Activated CD8-positive, alpha-beta T cell treated with anti-CD3 and anti-CD28 coated beads for 36 hours (primary cell): ENCODE results near the gene PPP2R3B. TPM values are rescaled to one million over a fixed set of nuclear protein-coding genes. Genes with fewer than 3 reads are reported as not detected.
A peak's percentile ranks its signal among the peaks of the same experiment; 100 is the strongest.
"Not testable (repeated sequence)": the region's sequence is repeated elsewhere in the genome, so short reads cannot be mapped to it uniquely, and the experiment has no call there.

Experiments used
- ATAC-seq: fragments of 200-7000 bp; cut with Tn5 transposase; one replicate; pipeline ENCODE4 v1.10.0; 2021; ENCODE audit warnings: mild to moderate bottlenecking, moderate library complexity
- CTCF ChIA-PET: fragments of 350-600 bp; sonication (Branson Sonifier 250); formaldehyde crosslinking; loops from one replicate; lab custom pipeline; 2021; ENCODE audit warnings: antibody characterized with exemption; lab: Charles Lee
- POLR2A ChIA-PET: fragments of 350-600 bp; sonication (Branson Sonifier 250); formaldehyde crosslinking; loops from one replicate; lab custom pipeline; 2021; ENCODE audit warnings: antibody characterized with exemption; lab: Charles Lee
- DNase-seq: peaks from one replicate; pipeline ENCODE4 v3.0.0-alpha.2; 2020
- H3K27ac Mint-ChIP-seq: one replicate; pipeline ENCODE4 v1.8.0; 2021; ENCODE audit warnings: mild to moderate bottlenecking, mixed read lengths
- H3K27me3 Mint-ChIP-seq: one replicate; pipeline ENCODE4 v1.8.0; 2021; ENCODE audit warnings: mixed read lengths
- H3K36me3 Mint-ChIP-seq: one replicate; pipeline ENCODE4 v1.8.0; 2021; ENCODE audit warnings: low read depth, mixed read lengths
- H3K4me1 Mint-ChIP-seq: one replicate; pipeline ENCODE4 v1.8.0; 2021; ENCODE audit warnings: low read depth, mixed read lengths
- H3K4me3 Mint-ChIP-seq: one replicate; pipeline ENCODE4 v1.8.0; 2021; ENCODE audit warnings: mild to moderate bottlenecking, moderate library complexity, mixed read lengths
- H3K9me3 Mint-ChIP-seq: one replicate; pipeline ENCODE4 v1.8.0; 2021; ENCODE audit warnings: mixed read lengths
- CTCF ChIP-seq: fragments of 200-600 bp; IDR thresholded peaks from one replicate; pipeline ENCODE4 v1.8.0; 2022; ENCODE audit warnings: antibody characterized with exemption, mild to moderate bottlenecking
- intact Hi-C: fragments of 100-400 bp; cut with micrococcal nuclease; formaldehyde crosslinking; loops from one replicate; pipeline ENCODE4 v1.10.0; 2022
- total RNA-seq, 2 experiments: library from RNA; stranded (reverse); gene quantifications; one replicate each; pipeline ENCODE4 v1.2.3, GENCODE V29; 2021

Gene PPP2R3B
- total RNA-seq, 2 experiments from 2014 or later: 44.9 to 45.7 TPM

GRCh38 chrX:329291-329910 lies 57.3 kb downstream of the PPP2R3B start:
- Mint-ChIP-seq H3K4me3 (no peak overlapping the region), H3K27ac (no peak overlapping the region), H3K4me1 (peaks cover 5% of the 10 kb centered on the region), H3K9me3 (no peaks in the 10 kb centered on the region), H3K27me3 (no peaks in the 10 kb centered on the region), H3K36me3 (no peaks in the 10 kb centered on the region)
- DNase-seq (no peak), ATAC-seq (no peak)
- TF ChIP-seq CTCF: no peak
- POLR2A ChIA-PET: no interaction called here
- intact Hi-C loops: no loop called here
- CTCF ChIA-PET: no interaction called here

DNA sequence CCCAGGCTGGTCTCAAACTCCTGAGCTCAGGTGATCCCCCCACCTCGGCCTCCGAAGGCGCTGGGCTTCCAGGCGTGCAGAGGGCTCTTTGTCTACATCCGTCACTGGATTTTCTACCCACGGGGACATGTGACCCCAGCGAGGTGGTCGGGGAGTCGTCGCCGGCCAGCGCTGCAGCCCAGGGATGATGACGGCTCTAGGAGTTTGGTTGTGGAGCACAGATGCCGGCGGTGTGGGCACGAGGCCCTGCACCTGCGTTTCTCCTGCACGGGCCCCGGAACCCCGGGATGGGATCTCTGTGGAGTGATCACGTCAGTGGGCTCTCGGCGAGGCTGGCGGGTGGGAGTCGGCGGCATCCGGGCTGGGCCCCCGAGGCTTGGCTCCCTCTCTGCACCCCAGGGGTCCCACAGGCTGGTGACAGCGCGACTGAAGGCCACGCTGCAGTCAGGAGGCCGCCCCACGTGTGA lies 59.0 kb downstream of the PPP2R3B start:
- TF ChIP-seq CTCF: no peak
- POLR2A ChIA-PET: no interaction called here
- no peaks in the 10 kb centered on the region for H3K9me3 Mint-ChIP-seq
- no peak for DNase-seq
- no peak for ATAC-seq
- no peaks in the 10 kb centered on the region for H3K36me3 Mint-ChIP-seq
- no peak overlapping the region for H3K4me3 Mint-ChIP-seq
- H3K27ac Mint-ChIP-seq: no peak overlapping the region
- intact Hi-C loops: no loop called here
- peaks cover 10% of the 10 kb centered on the region for H3K4me1 Mint-ChIP-seq
- CTCF ChIA-PET: no interaction called here
- no peaks in the 10 kb centered on the region for H3K27me3 Mint-ChIP-seq

DNA sequence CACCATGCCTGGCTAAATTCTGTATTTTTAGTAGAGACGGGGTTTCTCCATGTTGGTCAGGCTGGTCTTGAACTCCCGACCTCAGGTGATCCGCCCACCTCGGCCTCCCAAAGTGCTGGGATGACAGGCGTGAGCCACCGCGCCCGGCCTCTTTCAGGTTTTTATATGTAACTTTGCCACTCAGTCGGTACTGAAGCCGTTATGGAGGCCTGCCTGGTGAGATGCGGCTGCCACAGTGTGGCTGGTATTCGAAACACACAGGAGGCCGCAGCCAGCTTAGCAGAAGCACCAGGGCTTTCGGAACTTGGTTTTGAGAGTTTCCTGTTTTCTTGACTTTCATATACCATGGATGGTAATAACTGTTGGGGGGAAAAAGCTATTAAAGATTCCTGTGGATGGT lies 62.0 kb downstream of the PPP2R3B start:
- H3K36me3 Mint-ChIP-seq, H3K27me3 Mint-ChIP-seq, CTCF ChIA-PET, H3K4me3 Mint-ChIP-seq, H3K9me3 Mint-ChIP-seq, POLR2A ChIA-PET, ATAC-seq, intact Hi-C loops, H3K27ac Mint-ChIP-seq: not testable (repeated sequence)
- peaks cover 15% of the 10 kb centered on the region for H3K4me1 Mint-ChIP-seq
- DNase-seq: peak; percentile 33

DNA sequence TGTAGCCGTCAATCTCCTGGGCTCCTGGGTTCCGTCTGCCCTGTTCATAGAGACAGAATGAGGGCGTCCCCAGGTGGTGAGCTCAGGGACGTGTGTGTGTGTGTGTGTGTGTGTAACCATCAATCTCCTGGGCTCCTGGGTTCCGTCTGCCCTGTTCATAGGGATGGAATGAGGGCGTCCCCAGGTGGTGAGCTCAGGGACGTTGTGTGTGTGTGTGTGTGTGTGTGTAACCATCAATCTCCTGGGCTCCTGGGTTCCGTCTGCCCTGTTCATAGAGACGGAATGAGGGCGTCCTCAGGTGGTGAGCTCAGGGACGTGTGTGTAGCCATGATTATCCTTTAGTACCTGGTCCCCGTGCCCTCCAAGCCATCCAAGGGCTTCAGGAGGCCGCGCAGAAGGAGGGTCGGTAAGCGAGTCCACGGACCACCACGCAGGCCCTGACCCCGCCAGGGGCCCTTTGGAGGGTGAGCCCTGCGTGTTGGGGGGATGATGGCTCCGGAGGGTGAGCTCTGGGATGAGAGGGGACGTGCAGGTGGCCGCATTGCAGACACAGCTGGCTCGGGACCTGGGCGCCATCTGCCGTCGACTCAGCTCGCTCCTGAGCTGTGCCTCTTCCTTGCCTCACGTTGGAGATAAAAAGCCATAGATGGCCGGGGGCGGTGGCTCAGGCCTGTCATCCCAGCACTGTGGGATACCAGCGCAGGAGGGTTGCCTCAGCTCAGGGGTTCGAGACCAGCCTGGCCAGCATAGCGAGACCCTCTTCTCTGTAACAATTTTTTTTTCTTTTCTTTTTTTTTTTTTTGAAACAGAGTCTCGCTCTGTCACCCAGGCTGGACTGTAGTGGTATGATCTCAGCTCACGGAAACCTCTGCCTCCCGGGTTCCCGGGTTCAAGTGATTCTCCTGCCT lies 62.7 kb downstream of the PPP2R3B start:
- ChIA-PET POLR2A (no interaction called here), CTCF (no interaction called here)
- no peak overlapping the region for H3K4me3 Mint-ChIP-seq
- intact Hi-C loops: no loop called here
- H3K36me3 Mint-ChIP-seq: no peaks in the 10 kb centered on the region
- no peaks in the 10 kb centered on the region for H3K27me3 Mint-ChIP-seq
- peak; percentile 75 for DNase-seq
- no peaks in the 10 kb centered on the region for H3K9me3 Mint-ChIP-seq
- peaks cover 15% of the 10 kb centered on the region for H3K4me1 Mint-ChIP-seq
- peak; percentile 18 for ATAC-seq
- H3K27ac Mint-ChIP-seq: no peak overlapping the region
- no peak for TF ChIP-seq CTCF

GRCh38 chrX:320126-320783 lies 66.5 kb downstream of the PPP2R3B start:
- POLR2A ChIA-PET: no interaction called here
- peak overlapping the region; percentile 83 for H3K4me3 Mint-ChIP-seq
- intact Hi-C loops: no loop called here
- H3K27me3 Mint-ChIP-seq: no peaks in the 10 kb centered on the region
- no peak for TF ChIP-seq CTCF
- ATAC-seq (no peak), DNase-seq (peak; percentile 19)
- CTCF ChIA-PET: no interaction called here
- H3K4me1 Mint-ChIP-seq: peaks cover 23% of the 10 kb centered on the region
- H3K9me3 Mint-ChIP-seq: no peaks in the 10 kb centered on the region
- H3K27ac Mint-ChIP-seq: peak overlapping the region; percentile 78
- peaks cover 8% of the 10 kb centered on the region for H3K36me3 Mint-ChIP-seq
